ENCODE measurements around the gene MZT2A. TPM values are rescaled to one million over a fixed set of nuclear protein-coding genes. Genes with fewer than 3 reads are reported as not detected.
"Not testable (repeated sequence)": the region's sequence is repeated elsewhere in the genome, so short reads cannot be mapped to it uniquely, and the experiment has no call there.

Gene MZT2A
- total RNA-seq, 1 experiment from 2014 or later, result 202 TPM

DNA sequence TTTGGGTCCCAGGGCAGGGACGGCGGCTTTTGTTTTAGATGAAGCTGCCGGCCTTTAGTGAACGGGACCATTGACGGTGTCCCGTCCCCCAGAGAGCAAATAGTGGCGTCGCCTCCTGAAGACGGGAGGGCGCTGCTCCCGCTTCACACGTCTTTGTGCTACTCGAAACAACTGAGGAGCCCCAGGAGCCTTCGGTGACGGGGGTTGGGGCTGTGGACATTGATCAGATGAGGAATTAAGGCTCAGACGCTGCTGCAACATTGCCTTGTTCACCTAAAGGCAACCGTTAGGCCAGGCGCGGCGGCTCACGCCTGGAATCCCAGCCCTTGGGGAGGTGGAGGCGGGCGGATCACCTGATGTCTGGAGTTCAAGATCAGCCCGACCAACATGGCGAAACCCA lies 15.8 kb downstream of the MZT2A start:
- BruUV-seq (replicated peaks); intact Hi-C loops (cut with micrococcal nuclease): not testable (repeated sequence)

DNA sequence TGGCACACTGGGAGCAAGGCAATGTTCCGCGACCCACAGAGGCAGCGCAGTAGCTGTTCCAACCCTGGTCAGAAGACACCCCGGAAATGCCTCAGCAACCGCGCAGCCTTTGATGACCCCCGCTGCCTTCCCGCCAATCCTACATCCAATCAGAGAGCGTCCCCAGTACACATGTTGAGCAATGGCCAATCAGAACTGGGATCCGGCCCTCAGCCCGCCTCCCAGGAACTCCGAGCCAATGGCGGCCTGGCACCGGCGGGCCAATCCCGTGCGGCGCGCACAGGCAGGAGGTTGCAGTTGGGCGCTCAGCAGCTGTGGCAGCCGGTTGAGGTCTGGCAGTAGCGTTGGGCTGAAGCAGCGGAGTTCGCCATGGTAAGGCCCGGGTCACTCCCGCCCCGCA lies 16.4 kb downstream of the MZT2A start, which contains the start of gene TUBA3D:
Gene TUBA3D (plus strand): TSS at position 289 of the 400 bp plus-strand sequence. CDS start 81 bp downstream, at position 370.
- no peaks in the 10 kb centered on the region for H3K27me3 ChIP-seq (ENCODE audit: low read length)
- H3K9me2 ChIP-seq (replicated peaks; ENCODE audit: low read length), result no peaks in the 10 kb centered on the region
- no peaks in the 10 kb centered on the region for H3K4me1 ChIP-seq (ENCODE audit: insufficient read depth, low read length)
- BruUV-seq (replicated peaks), result no TSS peak
- no peaks in the 10 kb centered on the region for H3K36me3 ChIP-seq (ENCODE audit: low read depth, low read length)
- no peaks in the 10 kb centered on the region for H3K79me2 ChIP-seq (ENCODE audit: low read length)
- CTCF ChIA-PET, result no interaction called here
- DNase-seq, result no peak
- ATAC-seq, result no peak
- H3F3A ChIP-seq (ENCODE audit: low read length, unreplicated experiment), result no peaks in the 10 kb centered on the region
- no peak within 1 kb of the TSS for H3K4me3 ChIP-seq (ENCODE audit: low read length)
- POLR2A ChIA-PET (ENCODE audit: unreplicated experiment), result no interaction called here
- no peaks in the 10 kb centered on the region for H3K9me3 ChIP-seq (ENCODE audit: low read length)
- TF ChIP-seq EZH2phosphoT487 (IDR thresholded peaks at IDR 0.05; ENCODE audit: borderline replicate concordance, low read length) (no peak), EZH2 (IDR thresholded peaks at IDR 0.05; ENCODE audit: low read length, unreplicated experiment) (no peak)
- TF ChIP-seq, protein P1, sequence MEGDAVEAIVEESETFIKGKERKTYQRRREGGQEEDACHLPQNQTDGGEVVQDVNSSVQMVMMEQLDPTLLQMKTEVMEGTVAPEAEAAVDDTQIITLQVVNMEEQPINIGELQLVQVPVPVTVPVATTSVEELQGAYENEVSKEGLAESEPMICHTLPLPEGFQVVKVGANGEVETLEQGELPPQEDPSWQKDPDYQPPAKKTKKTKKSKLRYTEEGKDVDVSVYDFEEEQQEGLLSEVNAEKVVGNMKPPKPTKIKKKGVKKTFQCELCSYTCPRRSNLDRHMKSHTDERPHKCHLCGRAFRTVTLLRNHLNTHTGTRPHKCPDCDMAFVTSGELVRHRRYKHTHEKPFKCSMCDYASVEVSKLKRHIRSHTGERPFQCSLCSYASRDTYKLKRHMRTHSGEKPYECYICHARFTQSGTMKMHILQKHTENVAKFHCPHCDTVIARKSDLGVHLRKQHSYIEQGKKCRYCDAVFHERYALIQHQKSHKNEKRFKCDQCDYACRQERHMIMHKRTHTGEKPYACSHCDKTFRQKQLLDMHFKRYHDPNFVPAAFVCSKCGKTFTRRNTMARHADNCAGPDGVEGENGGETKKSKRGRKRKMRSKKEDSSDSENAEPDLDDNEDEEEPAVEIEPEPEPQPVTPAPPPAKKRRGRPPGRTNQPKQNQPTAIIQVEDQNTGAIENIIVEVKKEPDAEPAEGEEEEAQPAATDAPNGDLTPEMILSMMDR (conservative IDR thresholded peaks at IDR 0.05; ENCODE audit: low read depth, low read length), result no peak
- no peak within 1 kb of the TSS for H3K9ac ChIP-seq (ENCODE audit: low read length)
- H3K4me2 ChIP-seq (ENCODE audit: low read length), result no peak within 1 kb of the TSS
- no peaks in the 10 kb centered on the region for H4K20me1 ChIP-seq (ENCODE audit: low read length)
- intact Hi-C loops (cut with micrococcal nuclease), result no loop called here
- H2AFZ ChIP-seq (ENCODE audit: low read length), result no peak within 1 kb of the TSS
- H3K27ac ChIP-seq (ENCODE audit: low read length), result no peak within 1 kb of the TSS

More for the DNA sequence above, 15.8 kb downstream of the MZT2A start:
- H3K9me3 ChIP-seq (ENCODE audit: low read length); H4K20me1 ChIP-seq (ENCODE audit: low read length); H3K4me2 ChIP-seq (ENCODE audit: low read length); CTCF ChIA-PET; H3K27ac ChIP-seq (ENCODE audit: low read length); H2AFZ ChIP-seq (ENCODE audit: low read length); H3K4me3 ChIP-seq (ENCODE audit: low read length); H3K79me2 ChIP-seq (ENCODE audit: low read length); H3K9ac ChIP-seq (ENCODE audit: low read length); ATAC-seq; H3K27me3 ChIP-seq (ENCODE audit: low read length); H3F3A ChIP-seq (ENCODE audit: low read length, unreplicated experiment); H3K9me2 ChIP-seq (replicated peaks; ENCODE audit: low read length); DNase-seq; H3K4me1 ChIP-seq (ENCODE audit: insufficient read depth, low read length); POLR2A ChIA-PET (ENCODE audit: unreplicated experiment); H3K36me3 ChIP-seq (ENCODE audit: low read depth, low read length): not testable (repeated sequence)

DNA sequence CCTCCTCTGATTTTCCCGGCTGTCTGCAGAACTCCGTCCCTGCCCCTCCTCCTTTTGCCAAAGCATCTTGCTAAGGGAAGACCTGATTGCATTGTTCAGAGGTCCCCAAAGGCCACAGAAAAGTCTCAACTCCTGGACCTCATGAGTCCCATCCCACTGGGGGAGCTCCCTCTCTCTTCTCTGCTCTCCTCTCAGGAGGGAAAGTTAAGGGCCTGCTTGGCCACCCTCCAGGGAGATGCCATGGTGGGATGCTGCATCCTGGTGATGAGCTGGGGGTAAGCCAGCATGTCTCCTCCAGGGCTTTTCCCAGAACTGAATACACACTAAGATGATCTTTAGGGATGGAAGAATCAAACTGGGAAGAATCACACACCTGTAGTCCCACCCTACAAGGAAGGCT lies 18.9 kb downstream of the MZT2A start:
- H3K4me3 ChIP-seq (ENCODE audit: low read length); ATAC-seq; intact Hi-C loops (cut with micrococcal nuclease); H3F3A ChIP-seq (ENCODE audit: low read length, unreplicated experiment); H3K27me3 ChIP-seq (ENCODE audit: low read length); CTCF ChIA-PET; POLR2A ChIA-PET (ENCODE audit: unreplicated experiment); H3K4me1 ChIP-seq (ENCODE audit: insufficient read depth, low read length); H3K9me2 ChIP-seq (replicated peaks; ENCODE audit: low read length); H3K9me3 ChIP-seq (ENCODE audit: low read length); H2AFZ ChIP-seq (ENCODE audit: low read length); BruUV-seq (replicated peaks); H3K36me3 ChIP-seq (ENCODE audit: low read depth, low read length); H3K9ac ChIP-seq (ENCODE audit: low read length); H4K20me1 ChIP-seq (ENCODE audit: low read length); H3K79me2 ChIP-seq (ENCODE audit: low read length); H3K4me2 ChIP-seq (ENCODE audit: low read length); H3K27ac ChIP-seq (ENCODE audit: low read length); DNase-seq: not testable (repeated sequence)

DNA sequence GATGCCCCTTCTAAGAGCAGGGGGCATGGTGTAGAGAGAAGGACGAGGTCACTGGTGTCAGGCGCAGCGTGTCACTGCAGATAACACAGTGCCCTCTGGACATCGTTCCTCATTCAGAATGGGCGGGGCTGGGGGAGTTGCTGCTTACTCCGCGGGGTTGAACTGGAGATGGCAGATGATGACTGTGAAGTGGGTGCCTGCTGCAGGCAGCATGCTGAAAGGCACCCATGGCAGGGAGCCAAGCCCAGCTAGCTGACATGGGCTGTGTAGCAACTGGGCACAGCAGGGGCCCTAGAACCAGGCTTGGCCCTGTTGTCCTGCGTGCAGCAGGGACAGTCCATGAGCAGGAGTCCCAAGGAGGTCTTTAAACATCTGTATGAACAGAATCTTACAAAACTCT lies 20.6 kb downstream of the MZT2A start:
- ATAC-seq; H3K4me3 ChIP-seq (ENCODE audit: low read length); H3K27me3 ChIP-seq (ENCODE audit: low read length); H3K36me3 ChIP-seq (ENCODE audit: low read depth, low read length); H2AFZ ChIP-seq (ENCODE audit: low read length); H3K4me2 ChIP-seq (ENCODE audit: low read length); POLR2A ChIA-PET (ENCODE audit: unreplicated experiment); BruUV-seq (replicated peaks); H3K4me1 ChIP-seq (ENCODE audit: insufficient read depth, low read length); H3K9me3 ChIP-seq (ENCODE audit: low read length); H3K9ac ChIP-seq (ENCODE audit: low read length); DNase-seq; H3K9me2 ChIP-seq (replicated peaks; ENCODE audit: low read length); H3K79me2 ChIP-seq (ENCODE audit: low read length); H4K20me1 ChIP-seq (ENCODE audit: low read length); H3K27ac ChIP-seq (ENCODE audit: low read length); intact Hi-C loops (cut with micrococcal nuclease); CTCF ChIA-PET; H3F3A ChIP-seq (ENCODE audit: low read length, unreplicated experiment): not testable (repeated sequence)

DNA sequence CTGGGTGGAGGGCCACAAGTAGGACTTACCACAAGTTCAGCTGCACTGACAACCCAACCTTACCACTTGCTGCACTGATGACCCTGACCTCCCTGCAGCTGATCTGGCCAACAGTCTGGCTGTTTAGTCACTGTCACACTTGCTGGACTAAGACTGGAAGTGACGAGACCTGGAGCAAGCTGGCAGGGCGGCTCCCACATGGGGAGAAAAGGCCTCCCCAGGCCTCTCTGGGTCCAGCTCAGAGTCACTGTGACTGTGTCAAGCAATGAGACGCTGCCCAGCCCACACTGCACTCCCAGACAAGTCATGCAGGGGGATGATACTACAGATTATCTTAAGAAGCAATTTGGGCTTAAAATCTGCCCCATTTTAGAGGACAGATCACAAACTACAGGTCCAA lies 21.3 kb downstream of the MZT2A start:
- CTCF ChIA-PET; H3K9me2 ChIP-seq (replicated peaks; ENCODE audit: low read length); H3K4me2 ChIP-seq (ENCODE audit: low read length); H3K79me2 ChIP-seq (ENCODE audit: low read length); DNase-seq; POLR2A ChIA-PET (ENCODE audit: unreplicated experiment); ATAC-seq; H2AFZ ChIP-seq (ENCODE audit: low read length); H3K4me3 ChIP-seq (ENCODE audit: low read length); BruUV-seq (replicated peaks); H3K27me3 ChIP-seq (ENCODE audit: low read length); H3K4me1 ChIP-seq (ENCODE audit: insufficient read depth, low read length); H3K36me3 ChIP-seq (ENCODE audit: low read depth, low read length); H4K20me1 ChIP-seq (ENCODE audit: low read length); H3K27ac ChIP-seq (ENCODE audit: low read length); intact Hi-C loops (cut with micrococcal nuclease); H3F3A ChIP-seq (ENCODE audit: low read length, unreplicated experiment); H3K9me3 ChIP-seq (ENCODE audit: low read length); H3K9ac ChIP-seq (ENCODE audit: low read length): not testable (repeated sequence)

DNA sequence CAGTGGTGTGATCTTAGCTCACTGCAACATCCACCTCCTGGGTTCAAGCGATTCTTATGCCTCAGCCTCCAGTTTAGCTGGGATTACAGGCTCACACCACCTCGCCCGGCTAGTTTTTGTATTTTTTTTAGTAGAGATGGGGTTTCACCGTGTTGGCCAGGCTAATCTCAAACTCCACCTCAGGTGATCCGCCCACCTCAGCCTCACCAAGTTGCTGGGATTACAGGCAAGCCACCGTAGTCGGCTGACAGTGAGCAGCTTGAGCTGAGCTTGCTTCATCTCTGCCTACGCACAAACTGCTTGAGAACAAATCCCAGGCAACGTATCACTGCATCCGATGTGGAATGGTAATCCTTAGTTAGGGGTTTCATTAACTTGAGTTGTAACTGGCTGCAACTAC lies 24.5 kb downstream of the MZT2A start:
- H3K4me2 ChIP-seq (ENCODE audit: low read length); H3K27ac ChIP-seq (ENCODE audit: low read length); H3K36me3 ChIP-seq (ENCODE audit: low read depth, low read length); BruUV-seq (replicated peaks); H3K9ac ChIP-seq (ENCODE audit: low read length); H3K4me3 ChIP-seq (ENCODE audit: low read length); H4K20me1 ChIP-seq (ENCODE audit: low read length); H3F3A ChIP-seq (ENCODE audit: low read length, unreplicated experiment); H3K9me2 ChIP-seq (replicated peaks; ENCODE audit: low read length); DNase-seq; H3K9me3 ChIP-seq (ENCODE audit: low read length); intact Hi-C loops (cut with micrococcal nuclease); H3K27me3 ChIP-seq (ENCODE audit: low read length); CTCF ChIA-PET; ATAC-seq; H3K4me1 ChIP-seq (ENCODE audit: insufficient read depth, low read length); H3K79me2 ChIP-seq (ENCODE audit: low read length); POLR2A ChIA-PET (ENCODE audit: unreplicated experiment); H2AFZ ChIP-seq (ENCODE audit: low read length): not testable (repeated sequence)

All from PC-3 (cell line).